ENCODE measurements around the gene PWWP2B. TPM values are rescaled to one million over a fixed set of nuclear protein-coding genes. Genes with fewer than 3 reads are reported as not detected.
"Not testable (repeated sequence)": the region's sequence is repeated elsewhere in the genome, so short reads cannot be mapped to it uniquely, and the experiment has no call there.

PWWP2B gene
- total and polyA plus RNA-seq, 4 donors, result 2.0 to 8.7 (median 5.2) TPM

DNA sequence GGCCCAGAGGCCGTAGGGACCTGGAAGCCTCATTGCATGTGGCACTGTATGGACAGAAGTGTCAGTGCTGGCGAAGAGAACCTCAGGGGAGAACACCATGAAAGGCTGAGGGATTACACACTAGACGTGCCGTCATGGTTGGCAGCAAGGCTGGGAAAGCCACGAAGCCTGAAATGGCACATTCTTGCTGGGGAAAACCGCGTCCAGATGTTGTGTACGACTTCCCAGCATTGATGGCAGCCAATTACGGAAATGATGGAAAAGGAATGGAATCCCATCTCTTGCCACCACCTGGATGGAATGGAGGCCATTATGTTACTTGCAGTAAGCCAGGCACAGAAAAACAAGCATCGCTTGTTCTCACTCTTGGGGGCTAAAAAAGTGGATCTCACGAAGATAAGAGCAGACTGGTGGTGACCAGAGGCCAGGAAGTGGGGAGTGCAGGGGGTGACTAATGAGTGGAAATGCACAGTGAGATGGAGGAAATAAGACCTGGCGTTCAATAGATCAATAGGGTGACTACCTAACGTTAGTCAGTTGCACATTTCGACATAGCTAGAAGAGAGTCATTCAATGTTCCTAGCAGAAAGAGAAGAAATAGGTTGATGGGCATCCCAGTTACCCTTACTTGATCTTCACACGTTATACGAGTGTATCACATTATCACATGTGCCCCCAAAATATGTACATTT lies 14.6 kb upstream of the PWWP2B start:
- no peak for ATAC-seq (ENCODE audit: low FRiP score)
- Histone ChIP-seq H3K27me3 (ENCODE audit: control insufficient read depth in 1 of 2, insufficient read depth in 2 of 2, low read length in 1 of 2) (no peaks in the 10 kb centered on the region), H3K9me3 (ENCODE audit: control insufficient read depth, low read length) (peaks cover 2% of the 10 kb centered on the region), H3K27ac (ENCODE audit: low read depth in 1 of 2, low read length in 2 of 2) (no peak overlapping the region), H3K4me3 (ENCODE audit: low read length in 2 of 2) (no peak overlapping the region), H3K36me3 (ENCODE audit: control insufficient read depth in 1 of 2, insufficient read depth in 2 of 2, low read length in 1 of 2) (no peaks in the 10 kb centered on the region), H3K4me1 (ENCODE audit: control insufficient read depth in 1 of 2, insufficient read depth in 2 of 2, low read length in 2 of 2) (no peaks in the 10 kb centered on the region)
- DNase-seq, result no peak
- intact Hi-C loops (cut with DNase I), result no loop called here
- WGBS, 2 donors, result 82 to 89% methylated on average over 16 of the region's 16 CpGs

DNA sequence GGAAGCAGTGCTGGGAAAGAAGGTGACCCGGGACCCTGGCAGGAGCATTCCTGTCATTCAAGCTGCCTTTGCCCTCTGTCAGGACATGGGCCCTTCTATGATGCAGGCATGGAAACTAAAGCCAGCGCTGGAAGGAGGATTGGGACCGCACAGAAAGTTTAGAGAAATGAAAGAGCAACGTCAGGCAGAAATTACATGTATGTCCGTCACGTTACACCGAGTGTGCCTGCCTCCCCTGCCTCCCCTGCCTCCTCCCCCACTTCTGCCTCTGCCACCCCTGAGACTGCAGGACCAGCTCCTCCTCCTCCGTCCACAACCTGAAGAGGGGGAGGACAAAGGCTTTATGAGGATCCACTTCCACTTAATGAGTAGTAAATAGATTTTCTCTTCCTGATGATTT lies 13.9 kb upstream of the PWWP2B start:
- intact Hi-C loops (cut with DNase I), result no loop called here
- 79 to 82% methylated on average over 8 of the region's 8 CpGs for WGBS, 2 donors
- Histone ChIP-seq H3K4me1 (ENCODE audit: control insufficient read depth in 1 of 2, insufficient read depth in 2 of 2, low read length in 2 of 2) (no peaks in the 10 kb centered on the region), H3K27ac (ENCODE audit: low read depth in 1 of 2, low read length in 2 of 2) (no peak overlapping the region), H3K27me3 (ENCODE audit: control insufficient read depth in 1 of 2, insufficient read depth in 2 of 2, low read length in 1 of 2) (no peaks in the 10 kb centered on the region), H3K9me3 (ENCODE audit: control insufficient read depth, low read length) (peaks cover 2% of the 10 kb centered on the region), H3K36me3 (ENCODE audit: control insufficient read depth in 1 of 2, insufficient read depth in 2 of 2, low read length in 1 of 2) (no peaks in the 10 kb centered on the region), H3K4me3 (ENCODE audit: low read length in 2 of 2) (no peak overlapping the region)
- no peak for ATAC-seq (ENCODE audit: low FRiP score)
- DNase-seq, result peak in 1 of 2 donors; percentile 40

DNA sequence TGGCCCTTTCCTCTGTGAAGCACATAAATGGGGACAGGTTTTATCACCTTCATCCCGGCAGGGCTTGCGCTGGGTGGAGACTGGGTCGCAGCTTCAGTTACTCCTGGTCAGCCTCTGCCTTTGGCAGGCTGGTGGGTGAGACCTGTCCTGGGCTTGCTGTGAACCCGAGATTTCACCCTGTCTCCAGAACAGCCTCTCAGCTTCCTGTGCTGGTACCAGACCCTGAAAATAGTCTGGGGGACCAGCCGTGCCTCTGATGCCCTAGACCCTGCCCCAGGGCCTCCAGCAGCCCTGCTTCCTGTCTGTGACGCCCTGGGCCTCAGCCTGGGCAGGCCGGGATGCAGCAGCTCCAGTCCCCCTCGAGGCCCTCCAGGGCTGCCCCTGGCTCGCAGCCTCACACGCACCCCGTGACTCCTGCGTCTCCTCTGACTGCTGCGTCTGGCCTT lies 13.2 kb upstream of the PWWP2B start:
- H3K36me3 ChIP-seq (ENCODE audit: control insufficient read depth in 1 of 2, insufficient read depth in 2 of 2, low read length in 1 of 2), result no peaks in the 10 kb centered on the region
- no peak overlapping the region for H3K27ac ChIP-seq (ENCODE audit: low read depth in 1 of 2, low read length in 2 of 2)
- no peak for ATAC-seq (ENCODE audit: low FRiP score)
- H3K9me3 ChIP-seq (ENCODE audit: control insufficient read depth, low read length), result peaks cover 2% of the 10 kb centered on the region
- WGBS, 2 donors, result 57 to 58% methylated on average over 13 of the region's 13 CpGs
- H3K4me3 ChIP-seq (ENCODE audit: low read length in 2 of 2), result no peak overlapping the region
- H3K27me3 ChIP-seq (ENCODE audit: control insufficient read depth in 1 of 2, insufficient read depth in 2 of 2, low read length in 1 of 2), result no peaks in the 10 kb centered on the region
- H3K4me1 ChIP-seq (ENCODE audit: control insufficient read depth in 1 of 2, insufficient read depth in 2 of 2, low read length in 2 of 2), result no peaks in the 10 kb centered on the region
- DNase-seq, result peak; percentile 34 to 70
- intact Hi-C loops (cut with DNase I), result no loop called here

DNA sequence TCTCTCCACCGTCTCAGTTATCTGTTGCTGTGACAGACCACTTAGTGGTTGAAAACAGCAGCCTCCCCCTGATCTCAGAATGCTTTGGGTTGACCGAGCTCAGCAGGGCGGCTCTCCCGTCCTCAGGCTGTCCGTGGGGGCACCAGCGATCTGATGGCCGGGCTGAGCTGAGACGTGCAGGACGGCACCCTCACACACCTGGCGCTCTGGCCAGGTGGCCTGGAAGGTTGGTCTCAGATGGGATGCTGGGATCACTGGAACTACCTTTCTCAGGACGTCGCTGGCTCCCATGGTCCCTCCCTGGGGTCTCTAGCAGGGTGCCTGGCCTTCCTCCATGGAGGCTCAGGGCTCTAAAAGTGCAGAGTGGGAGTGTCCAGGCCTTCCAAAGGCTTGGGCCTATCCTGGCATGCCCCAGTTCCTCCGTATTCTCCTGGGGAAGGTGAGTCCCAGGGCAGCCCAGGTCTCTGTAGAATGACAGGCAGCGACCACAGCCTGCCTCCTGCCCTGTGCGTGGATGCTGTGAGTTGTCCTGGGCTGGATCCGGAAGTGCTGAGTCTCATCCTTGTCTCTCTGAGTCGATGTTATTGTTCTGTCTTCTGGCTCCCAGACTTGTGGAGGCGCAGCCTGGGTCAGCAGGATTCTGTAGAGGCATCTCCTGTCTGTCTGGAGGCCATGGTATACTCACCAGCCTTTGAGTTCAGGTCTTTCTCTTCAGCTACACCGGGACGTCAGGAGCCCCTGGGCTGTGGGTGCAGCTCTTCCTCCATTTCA lies 12.2 kb upstream of the PWWP2B start:
- intact Hi-C loops (cut with DNase I), result no loop called here
- H3K4me3 ChIP-seq (ENCODE audit: low read length in 2 of 2), result no peak overlapping the region
- peaks cover 2% of the 10 kb centered on the region for H3K9me3 ChIP-seq (ENCODE audit: control insufficient read depth, low read length)
- WGBS, 2 donors, result 94 to 96% methylated on average over 20 of the region's 20 CpGs
- H3K27ac ChIP-seq (ENCODE audit: low read depth in 1 of 2, low read length in 2 of 2), result no peak overlapping the region
- ATAC-seq (ENCODE audit: low FRiP score), result no peak
- no peaks in the 10 kb centered on the region for H3K36me3 ChIP-seq (ENCODE audit: control insufficient read depth in 1 of 2, insufficient read depth in 2 of 2, low read length in 1 of 2)
- DNase-seq, result peak; percentile 34 to 50
- H3K27me3 ChIP-seq (ENCODE audit: control insufficient read depth in 1 of 2, insufficient read depth in 2 of 2, low read length in 1 of 2), result no peaks in the 10 kb centered on the region
- H3K4me1 ChIP-seq (ENCODE audit: control insufficient read depth in 1 of 2, insufficient read depth in 2 of 2, low read length in 2 of 2), result no peaks in the 10 kb centered on the region

DNA sequence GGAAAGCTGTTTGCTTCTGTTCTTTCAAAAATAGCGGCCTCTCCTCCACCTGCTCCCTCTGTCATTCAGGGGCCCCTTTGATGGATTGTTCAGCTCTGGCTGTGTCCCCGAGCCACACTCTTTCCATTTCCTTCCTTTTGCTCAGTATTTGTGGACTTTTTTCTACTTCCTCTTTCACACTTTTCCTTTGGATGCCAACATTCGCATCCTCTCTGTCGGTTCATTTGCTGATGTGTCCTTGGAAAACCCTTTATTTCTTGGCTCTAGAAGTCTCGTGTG lies 11.7 kb upstream of the PWWP2B start:
- DNase-seq (no peak), ATAC-seq (ENCODE audit: low FRiP score) (no peak)
- H3K36me3 ChIP-seq (ENCODE audit: control insufficient read depth in 1 of 2, insufficient read depth in 2 of 2, low read length in 1 of 2), result no peaks in the 10 kb centered on the region
- no peaks in the 10 kb centered on the region for H3K4me1 ChIP-seq (ENCODE audit: control insufficient read depth in 1 of 2, insufficient read depth in 2 of 2, low read length in 2 of 2)
- H3K9me3 ChIP-seq (ENCODE audit: control insufficient read depth, low read length), result peaks cover 2% of the 10 kb centered on the region
- intact Hi-C loops (cut with DNase I), result no loop called here
- no peak overlapping the region for H3K4me3 ChIP-seq (ENCODE audit: low read length in 2 of 2)
- no peaks in the 10 kb centered on the region for H3K27me3 ChIP-seq (ENCODE audit: control insufficient read depth in 1 of 2, insufficient read depth in 2 of 2, low read length in 1 of 2)
- no peak overlapping the region for H3K27ac ChIP-seq (ENCODE audit: low read depth in 1 of 2, low read length in 2 of 2)
- WGBS, 2 donors, result 76 to 79% methylated on average over 5 of the region's 5 CpGs

DNA sequence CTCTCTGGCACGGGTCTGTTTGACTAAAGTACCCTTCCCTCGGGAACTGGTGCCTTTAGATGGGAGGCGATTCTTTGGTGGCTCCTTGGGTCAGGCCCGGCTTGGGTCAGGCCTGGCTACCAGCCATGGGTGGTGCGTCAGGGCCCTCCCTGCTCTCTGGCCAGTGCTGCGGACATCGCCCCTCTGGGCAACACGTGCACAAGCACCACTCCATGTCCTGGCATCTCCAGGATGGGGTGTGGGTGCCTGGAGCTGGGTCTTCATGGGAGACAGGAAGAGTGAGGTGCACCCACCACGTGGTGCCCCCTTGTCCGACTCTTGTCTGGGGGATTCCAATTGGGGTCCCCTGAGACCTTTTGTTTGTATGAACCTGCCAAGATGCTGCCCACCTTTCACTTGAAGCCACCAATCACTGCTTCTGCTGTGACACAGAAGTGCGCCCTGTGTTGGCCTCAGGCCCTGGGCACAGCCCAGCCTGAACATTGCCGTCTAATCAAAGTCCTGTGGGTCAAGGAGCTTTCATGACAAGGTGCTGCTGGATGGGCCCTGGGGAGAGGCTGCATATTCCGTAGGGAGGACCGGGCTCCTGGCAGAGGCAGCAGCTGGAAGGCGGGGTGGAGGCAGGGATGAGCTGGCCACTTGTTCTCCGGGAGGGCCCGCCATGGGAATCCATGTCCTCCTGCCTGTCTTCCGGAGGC lies 11.1 kb upstream of the PWWP2B start:
- DNase-seq, result peak; percentile 41 to 57
- WGBS, 2 donors, result 82 to 88% methylated on average over 16 to 18 of the region's 18 CpGs
- no peak overlapping the region for H3K4me3 ChIP-seq (ENCODE audit: low read length in 2 of 2)

DNA sequence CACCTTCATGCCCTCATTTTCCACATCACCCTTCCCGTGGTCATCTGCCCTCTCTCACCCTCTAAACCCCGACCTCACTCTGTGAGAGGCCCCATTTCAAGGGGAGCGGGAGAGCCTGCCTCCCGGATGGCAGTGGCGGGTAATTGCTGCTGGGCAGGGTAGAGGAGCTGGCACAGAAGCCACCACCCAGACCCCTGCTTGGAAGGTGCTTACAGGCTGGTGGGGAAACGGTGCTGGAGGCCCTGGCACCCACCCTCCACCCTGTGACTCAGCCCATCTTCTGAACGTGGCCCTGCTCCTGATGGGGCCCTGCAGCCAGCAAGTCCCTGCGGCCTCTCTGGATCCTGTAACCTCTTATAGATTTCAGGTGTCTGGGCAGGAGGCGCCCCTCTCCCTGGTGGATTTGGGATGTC lies 10.6 kb upstream of the PWWP2B start:
- WGBS, 2 donors, result 79 to 80% methylated on average over 8 to 9 of the region's 9 CpGs
- Histone ChIP-seq H3K27ac (ENCODE audit: low read depth in 1 of 2, low read length in 2 of 2) (no peak overlapping the region), H3K9me3 (ENCODE audit: control insufficient read depth, low read length) (peaks cover 2% of the 10 kb centered on the region), H3K36me3 (ENCODE audit: control insufficient read depth in 1 of 2, insufficient read depth in 2 of 2, low read length in 1 of 2) (no peaks in the 10 kb centered on the region), H3K27me3 (ENCODE audit: control insufficient read depth in 1 of 2, insufficient read depth in 2 of 2, low read length in 1 of 2) (no peaks in the 10 kb centered on the region), H3K4me3 (ENCODE audit: low read length in 2 of 2) (no peak overlapping the region), H3K4me1 (ENCODE audit: control insufficient read depth in 1 of 2, insufficient read depth in 2 of 2, low read length in 2 of 2) (no peaks in the 10 kb centered on the region)
- no peak for ATAC-seq (ENCODE audit: low FRiP score)
- DNase-seq, result peak; percentile 40 to 53
- intact Hi-C loops (cut with DNase I), result loop anchor here in 1 of 2 donors (2.0 kb wide), 1 partner anchor 66 kb away; no protein-coding TSS in a partner anchor

More for the DNA sequence above, 11.1 kb upstream of the PWWP2B start:
- no peaks in the 10 kb centered on the region for H3K4me1 ChIP-seq (ENCODE audit: control insufficient read depth in 1 of 2, insufficient read depth in 2 of 2, low read length in 2 of 2)
- H3K36me3 ChIP-seq (ENCODE audit: control insufficient read depth in 1 of 2, insufficient read depth in 2 of 2, low read length in 1 of 2), result no peaks in the 10 kb centered on the region
- no peaks in the 10 kb centered on the region for H3K27me3 ChIP-seq (ENCODE audit: control insufficient read depth in 1 of 2, insufficient read depth in 2 of 2, low read length in 1 of 2)
- no peak overlapping the region for H3K27ac ChIP-seq (ENCODE audit: low read depth in 1 of 2, low read length in 2 of 2)
- no peak for ATAC-seq (ENCODE audit: low FRiP score)
- H3K9me3 ChIP-seq (ENCODE audit: control insufficient read depth, low read length), result peaks cover 2% of the 10 kb centered on the region
- intact Hi-C loops (cut with DNase I), result loop anchor here in 1 of 2 donors (2.0 kb wide), 1 partner anchor 67 kb away; no protein-coding TSS in a partner anchor

DNA sequence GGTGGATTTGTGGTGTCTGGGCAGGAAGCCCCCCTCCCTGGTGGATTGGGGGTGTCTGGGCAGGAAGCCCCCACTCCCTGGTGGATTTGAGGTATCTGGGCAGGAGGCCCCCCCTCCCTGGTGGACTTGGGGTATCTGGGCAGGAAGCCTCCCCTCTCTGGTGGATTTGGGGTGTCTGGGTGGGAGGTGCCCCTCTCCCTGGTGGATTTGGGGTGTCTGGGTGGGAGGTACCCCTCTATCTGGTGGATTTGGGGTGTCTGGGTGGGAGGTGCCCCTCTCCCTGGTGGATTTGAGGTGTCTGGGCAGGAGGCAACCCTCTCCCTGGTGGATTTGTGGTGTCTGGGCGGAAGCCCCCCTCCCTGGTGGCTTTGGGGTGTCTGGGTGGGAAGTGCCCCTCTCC lies 10.1 kb upstream of the PWWP2B start:
- not testable (repeated sequence) for H3K27ac ChIP-seq (ENCODE audit: low read depth in 1 of 2, low read length in 2 of 2); H3K9me3 ChIP-seq (ENCODE audit: control insufficient read depth, low read length); H3K36me3 ChIP-seq (ENCODE audit: control insufficient read depth in 1 of 2, insufficient read depth in 2 of 2, low read length in 1 of 2); ATAC-seq (ENCODE audit: low FRiP score); H3K4me1 ChIP-seq (ENCODE audit: control insufficient read depth in 1 of 2, insufficient read depth in 2 of 2, low read length in 2 of 2); H3K4me3 ChIP-seq (ENCODE audit: low read length in 2 of 2); H3K27me3 ChIP-seq (ENCODE audit: control insufficient read depth in 1 of 2, insufficient read depth in 2 of 2, low read length in 1 of 2)
- DNase-seq, result peak in 1 of 2 donors; percentile 20
- WGBS, 2 donors, result 91 to 92% methylated on average over 1 of the region's 1 CpG
- intact Hi-C loops (cut with DNase I), result loop anchor here in 1 of 2 donors (2.0 kb wide), 1 partner anchor 66 kb away; no protein-coding TSS in a partner anchor
